Left lung (tissue), 10 donors: ENCODE data around the gene MED16. TPM values are rescaled to one million over a fixed set of nuclear protein-coding genes. Genes with fewer than 3 reads are reported as not detected.

Source experiments
- ATAC-seq: fragments of 200-7000 bp; cut with Tn5 transposase; one replicate; pipeline ENCODE4 v1.9.1; 2020; ENCODE audit warnings: moderate library complexity
- DNase-seq, 4 donors: peaks; one replicate each; pipeline ENCODE4 v3.0.0-alpha.2; 2013 to 2020
- H3K27ac ChIP-seq, 2 donors: fragments of 200-600 bp; sonication (generic) in 1 of 2; one replicate each; pipeline versions ENCODE4 v1.5.0 to v1.8.0; 2020 to 2021
- H3K27me3 ChIP-seq, 2 donors: fragments of 200-600 bp; sonication (generic) in 1 of 2; one replicate each; pipeline versions ENCODE4 v1.5.0 to v1.8.0; 2020 to 2021
- H3K36me3 ChIP-seq, 2 donors: fragments of 200-600 bp; sonication (generic) in 1 of 2; one replicate each; pipeline versions ENCODE4 v1.5.0 to v1.8.0; 2020 to 2021
- H3K4me1 ChIP-seq, 2 donors: fragments of 200-600 bp; one replicate each; pipeline ENCODE4 v1.8.0; 2021
- H3K4me3 ChIP-seq, 2 donors: fragments of 200-600 bp; sonication (generic) in 1 of 2; one replicate each; pipeline versions ENCODE4 v1.5.0 to v1.8.0; 2020 to 2021; ENCODE audit warnings: mild to moderate bottlenecking in 1 of 2
- H3K9me3 ChIP-seq, 2 donors: fragments of 200-600 bp; sonication (generic) in 1 of 2; one replicate each; pipeline versions ENCODE4 v1.5.0 to v1.8.0; 2020 to 2021
- CTCF ChIP-seq, 2 donors: fragments of 200-600 bp; sonication (generic) in 1 of 2; IDR thresholded peaks; one replicate each; pipeline versions ENCODE4 v1.5.0 to v1.8.0; 2021; ENCODE audit warnings: antibody characterized with exemption in 2 of 2
- intact Hi-C, 2 donors: fragments of 100-400 bp; cut with DNase I; formaldehyde crosslinking; loops; one replicate each; pipeline versions ENCODE4 v1.11.2 to v1.14.2; 2022
- polyA plus RNA-seq, 6 donors: library from polyadenylated mRNA; unstranded; fragments of 120-200 nt; gene quantifications; one replicate each; pipeline ENCODE4 v1.2.1, GENCODE V29; 2013; ENCODE audit not compliant: insufficient read length in 6 of 6
- total RNA-seq, 2 donors: library from RNA; stranded (reverse); fragmentation: NEBNext Ultra II Directional; extraction: Animal tissue kit (Norgen Biotek cat#: 25700); gene quantifications; one replicate each; pipeline ENCODE4 v1.2.1, GENCODE V29; 2021
- donor health status: DM: no; HTN: yes; CAD: no.
- donor health status: DM: no; HTN: no; CAD: no.

Gene MED16
- total and polyA plus RNA-seq, 8 donors = 42.4 to 61.7 (median 53.0) TPM

- no peak overlapping the region for H3K27ac ChIP-seq
Measured at GRCh38 chr19:825897-826644, 66.9 kb downstream of the MED16 start.

GRCh38 chr19:824885-825284 is 68.1 kb downstream of the MED16 start:
- ATAC-seq (peak; percentile 43), DNase-seq (no peak)
- H3K27ac ChIP-seq = no peak overlapping the region
- intact Hi-C loops = no loop called here
- H3K4me3 ChIP-seq = no peak overlapping the region
- H3K27me3 ChIP-seq = peaks cover 18 to 50% of the 10 kb centered on the region in 2 donors
- TF ChIP-seq CTCF (IDR thresholded peaks at IDR 0.05) = no peak
- no peaks in the 10 kb centered on the region for H3K9me3 ChIP-seq
- peaks cover 3 to 73% of the 10 kb centered on the region in 2 donors for H3K4me1 ChIP-seq
- no peaks in the 10 kb centered on the region for H3K36me3 ChIP-seq

More at GRCh38 chr19:825897-826644, 66.9 kb downstream of the MED16 start:
- no peak for ATAC-seq
- intact Hi-C loops = no loop called here
- H3K27me3 ChIP-seq = peaks cover 18 to 57% of the 10 kb centered on the region in 2 donors
- no peak for DNase-seq
- H3K36me3 ChIP-seq = no peaks in the 10 kb centered on the region
- no peak for TF ChIP-seq CTCF (IDR thresholded peaks at IDR 0.05)
- H3K4me3 ChIP-seq = no peak overlapping the region
- no peaks in the 10 kb centered on the region for H3K9me3 ChIP-seq
- peaks cover 3 to 78% of the 10 kb centered on the region in 2 donors for H3K4me1 ChIP-seq

GRCh38 chr19:823565-824121 is 69.3 kb downstream of the MED16 start:
- ATAC-seq (peak; percentile 39), DNase-seq (no peak)
- intact Hi-C loops = no loop called here

GRCh38 chr19:821825-822503 is 71.0 kb downstream of the MED16 start, which contains the start of gene PLPPR3:
TSS of gene PLPPR3 (minus strand) at chr19:821955. CDS start at chr19:821559, 396 bp downstream.
- Histone ChIP-seq H3K4me3 (peak within 1 kb of the TSS; percentile 13 to 35), H3K27me3 (peaks cover 18 to 36% of the 10 kb centered on the region in 2 donors), H3K27ac (no peak within 1 kb of the TSS), H3K4me1 (peaks cover 3 to 58% of the 10 kb centered on the region in 2 donors), H3K36me3 (no peaks in the 10 kb centered on the region), H3K9me3 (no peaks in the 10 kb centered on the region)
- DNase-seq (peak in 1 of 4 donors; percentile 74), ATAC-seq (no peak)
- TF ChIP-seq CTCF (IDR thresholded peaks at IDR 0.05) = no peak
- intact Hi-C loops = no loop called here

More at GRCh38 chr19:823565-824121, 69.3 kb downstream of the MED16 start:
- Histone ChIP-seq H3K4me1 (peaks cover 3 to 69% of the 10 kb centered on the region in 2 donors), H3K36me3 (no peaks in the 10 kb centered on the region), H3K27me3 (peaks cover 18 to 45% of the 10 kb centered on the region in 2 donors), H3K4me3 (no peak overlapping the region), H3K27ac (no peak overlapping the region), H3K9me3 (no peaks in the 10 kb centered on the region)
- TF ChIP-seq CTCF (IDR thresholded peaks at IDR 0.05) = no peak
